HepG2 (cell line): ENCODE data around the gene BBLN. TPM values are rescaled to one million over a fixed set of nuclear protein-coding genes. Genes with fewer than 3 reads are reported as not detected.

ENCODE experiments used
- ATAC-seq: fragments of 200-7000 bp; cut with Tn5 transposase; 3 replicates; pipeline ENCODE4 v1.9.1; 2020; ENCODE audit warnings: mild to moderate bottlenecking, moderate library complexity
- BruUV-seq: library from RNA; stranded (reverse); fragments of 400-500 nt; replicated peaks from 2 replicates; lab custom pipeline; 2021; lab: Mats Ljungman, UMichigan
- CTCF ChIA-PET: fragments of 300-600 bp; formaldehyde crosslinking; extraction: SDS; loops from one replicate; lab custom pipeline; 2021; ENCODE audit warnings: low total read pairs, inconsistent platforms, low intra/inter-chr PET ratio; lab: Yijun Ruan, JAX
- POLR2A ChIA-PET: fragments of 350-600 bp; sonication (Branson Sonifier 250); formaldehyde crosslinking; loops from one replicate; lab custom pipeline; 2020; ENCODE audit warnings: antibody characterized with exemption, inconsistent platforms; lab: Yijun Ruan, JAX
- DNase-seq: peaks from one replicate; pipeline ENCODE4 v3.0.0-alpha.2; 2015; ENCODE audit warnings: low spot score
- FAIRE-seq: peaks from 3 replicates; lab custom pipeline; 2011; peaks lifted over from hg19 to GRCh38; lab: Jason Lieb, UNC
- H2AFZ ChIP-seq: one replicate; pipeline ENCODE4 v1.6.1; 2011; ENCODE audit warnings: low read length, inconsistent platforms
- H3K27ac ChIP-seq: fragments of 300-600 bp; 3 replicates; pipeline ENCODE4 v1.8.0; 2011; ENCODE audit warnings: mixed run types, mild to moderate bottlenecking, mixed read lengths, low read length, inconsistent platforms; ENCODE audit not compliant: insufficient read depth; ENCODE audit errors: extremely low read length
- H3K27me3 ChIP-seq, 2 experiments: fragments of 200-600 bp in 1 of 2; 2 replicates in 1 of 2; 3 replicates in 1 of 2; pipeline versions ENCODE4 v1.6.0 to v1.8.0; 2011; ENCODE audit warnings: low read length in 2 of 2, mild to moderate bottlenecking in 2 of 2, moderate library complexity in 2 of 2, inconsistent platforms in 1 of 2; ENCODE audit not compliant: insufficient read depth in 2 of 2, control insufficient read depth in 1 of 2
- H3K36me3 ChIP-seq, 2 experiments: fragments of 200-600 bp in 1 of 2; replicated peaks in 1 of 2; 2 replicates in 1 of 2; 3 replicates in 1 of 2; pipeline versions ENCODE4 v1.5.1 to v1.8.0; 2011; ENCODE audit warnings: low read length in 2 of 2, inconsistent platforms in 1 of 2; ENCODE audit not compliant: insufficient read depth in 2 of 2, control insufficient read depth in 1 of 2
- H3K4me1 ChIP-seq: 2 replicates; pipeline ENCODE4 v1.5.1; 2012; ENCODE audit warnings: low read length, inconsistent platforms; ENCODE audit not compliant: insufficient read depth
- H3K4me2 ChIP-seq: 2 replicates; pipeline ENCODE4 v1.6.0; 2011; ENCODE audit warnings: low read depth, low read length, inconsistent platforms
- H3K4me3 ChIP-seq, 3 experiments: fragments of 200-600 bp in 1 of 3; sonication (generic), shearing (Covaris generic) in 1 of 3; replicated peaks in 1 of 3; 2 replicates each; pipeline ENCODE4 v1.5.1; 2011 to 2016; ENCODE audit warnings: low read length in 3 of 3, inconsistent platforms in 2 of 3, low read depth in 2 of 3, mild to moderate bottlenecking in 2 of 3, control low read depth in 1 of 3, mixed read lengths in 1 of 3; ENCODE audit not compliant: insufficient read depth in 1 of 3
- H3K79me2 ChIP-seq: one replicate; pipeline ENCODE4 v1.6.1; 2011; ENCODE audit warnings: low read length, inconsistent platforms; ENCODE audit not compliant: insufficient read depth
- H3K9ac ChIP-seq: 2 replicates; pipeline ENCODE4 v1.6.0; 2011; ENCODE audit warnings: mild to moderate bottlenecking, low read depth, low read length, inconsistent platforms; ENCODE audit not compliant: insufficient read depth
- H3K9me3 ChIP-seq: 2 replicates; pipeline ENCODE4 v1.5.1; 2012; ENCODE audit warnings: mild to moderate bottlenecking, low read length
- H4K20me1 ChIP-seq: 2 replicates; pipeline ENCODE4 v1.6.0; 2011; ENCODE audit warnings: inconsistent platforms, mild to moderate bottlenecking, low read length, moderate library complexity; ENCODE audit not compliant: insufficient read depth
- BCL3 ChIP-seq: sonication (generic); formaldehyde crosslinking; IDR thresholded peaks from 2 replicates; pipeline ENCODE4 v1.5.1; 2020; ENCODE audit warnings: mild to moderate bottlenecking, missing genetic modification reagents, moderate library complexity
- CEBPB ChIP-seq: IDR thresholded peaks from 2 replicates; pipeline ENCODE4 v1.6.1; 2011; ENCODE audit warnings: low read depth, low read length, improper control_type of control experiment, borderline replicate concordance
- FOSL2 ChIP-seq: sonication (generic); formaldehyde crosslinking; IDR thresholded peaks from 2 replicates; pipeline ENCODE4 v1.4.0; 2020; ENCODE audit warnings: missing genetic modification reagents
- HDAC2 ChIP-seq: sonication (generic); formaldehyde crosslinking; IDR thresholded peaks from 2 replicates; pipeline ENCODE4 v1.4.0; 2020; ENCODE audit warnings: missing genetic modification reagents
- KLF6 ChIP-seq: IDR thresholded peaks from 2 replicates; pipeline ENCODE4 v1.8.0; 2016; ENCODE audit warnings: missing biosample characterization, missing genetic modification reagents
- SNRNP70 ChIP-seq: fragments of 200-400 bp; formaldehyde crosslinking; IDR thresholded peaks from 2 replicates; pipeline ENCODE4 v1.6.1; 2017; ENCODE audit warnings: mild to moderate bottlenecking, low read depth, low read length, moderate library complexity
- SOX5 ChIP-seq: IDR thresholded peaks from 2 replicates; pipeline ENCODE4 v1.6.1; 2016; ENCODE audit warnings: borderline replicate concordance
- TBP ChIP-seq: sonication (generic); formaldehyde crosslinking; IDR thresholded peaks from 2 replicates; pipeline ENCODE4 v1.5.0; 2020; ENCODE audit warnings: missing genetic modification reagents
- U2AF1 ChIP-seq: fragments of 200-400 bp; formaldehyde crosslinking; optimal IDR thresholded peaks from 2 replicates; pipeline ENCODE3; 2017; ENCODE audit warnings: mild to moderate bottlenecking, low read depth, low read length
- YEATS2 ChIP-seq: sonication (generic); formaldehyde crosslinking; IDR thresholded peaks from 2 replicates; pipeline ENCODE4 v1.4.0; 2020; ENCODE audit warnings: missing genetic modification reagents, borderline replicate concordance
- ZNF124 ChIP-seq: sonication (generic); formaldehyde crosslinking; IDR thresholded peaks from 2 replicates; pipeline ENCODE4 v1.4.0; 2020; ENCODE audit warnings: missing genetic modification reagents
- ZNF335 ChIP-seq: sonication (generic); formaldehyde crosslinking; IDR thresholded peaks from 2 replicates; pipeline ENCODE4 v1.4.0; 2020; ENCODE audit warnings: missing genetic modification reagents
- ZNF543 ChIP-seq: sonication (generic); formaldehyde crosslinking; IDR thresholded peaks from 2 replicates; pipeline ENCODE4 v1.4.0; 2020; ENCODE audit warnings: mild to moderate bottlenecking, missing genetic modification reagents
- ZNF552 ChIP-seq: sonication (generic); formaldehyde crosslinking; IDR thresholded peaks from 2 replicates; pipeline ENCODE4 v1.9.0; 2022; ENCODE audit warnings: missing genetic modification reagents, mild to moderate bottlenecking, borderline replicate concordance
- ZNF607 ChIP-seq: sonication (generic); formaldehyde crosslinking; IDR thresholded peaks from 2 replicates; pipeline ENCODE4 v1.5.1; 2020; ENCODE audit warnings: missing genetic modification reagents, mild to moderate bottlenecking, borderline replicate concordance
- ZNF891 ChIP-seq: sonication (generic); formaldehyde crosslinking; IDR thresholded peaks from 2 replicates; pipeline ENCODE4 v1.5.0; 2020; ENCODE audit warnings: mild to moderate bottlenecking, missing genetic modification reagents
- WGBS: methylation state at CpG from one replicate; pipeline ENCODE4 v1.1.6; 2017; ENCODE audit warnings: low lambda C conversion rate; 5-methylcytosine and 5-hydroxymethylcytosine counted together
- in situ Hi-C: cut with HindIII; loops from 2 replicates; pipeline ENCODE4 v1.10.0; 2017; ENCODE audit warnings: low pct_unique_long_range_greater_than_20kb; ENCODE audit not compliant: extremely low pct_ligation_motif_present
- intact Hi-C: fragments of 100-400 bp; cut with micrococcal nuclease; formaldehyde crosslinking; loops from one replicate; pipeline ENCODE4 v1.10.0; 2022; ENCODE audit not compliant: unreplicated experiment
- polyA plus RNA-seq, 8 experiments: library from polyadenylated mRNA; depleted of rRNA in 3 of 8; stranded (reverse) in 7 of 8; unstranded in 1 of 8; fragments of >200 nt; fragmentation: Illumina TruSeq in 4 of 8; extraction: Trizol in 4 of 8; gene quantifications; 2 replicates each; pipeline versions ENCODE4 v1.2.1 to v1.2.3, GENCODE V29; 2011 to 2016; ENCODE audit warnings: low read depth in 4 of 8, missing spikeins in 1 of 8, mixed read lengths in 1 of 8; ENCODE audit not compliant: insufficient read depth in 1 of 8
- total RNA-seq, 5 experiments: library from RNA; depleted of rRNA; stranded (reverse); fragments of >200 nt; fragmentation: Illumina TruSeq; extraction: Trizol; gene quantifications; 2 replicates each; pipeline ENCODE4 v1.2.3, GENCODE V29; 2016; ENCODE audit warnings: low read depth in 1 of 5

BBLN gene
- total and polyA plus RNA-seq, 2 of the 13 experiments (the other 11 are each of a cell fraction or from before 2014, with no cell fraction given): 27.6 to 33.1 TPM

GRCh38 chr9:128193469-128194096 is 33.5 kb downstream of the BBLN start:
- FAIRE-seq: no peak
- no peak overlapping the region for H3K4me3 ChIP-seq
- intact Hi-C loops (no loop called here), in situ Hi-C loops (no loop called here)
- WGBS: 92% methylated on average over 14 of the region's 14 CpGs
- H3K27me3 ChIP-seq: no peaks in the 10 kb centered on the region
- no peak for ATAC-seq
- H3K9me3 ChIP-seq: no peaks in the 10 kb centered on the region
- H3K36me3 ChIP-seq: peaks cover 2 to 7% of the 10 kb centered on the region in 2 experiments; a peak in 1 of 5 replicates
- ChIA-PET CTCF (no interaction called here), POLR2A (interaction anchor here (1.3 kb wide), 1 partner anchor 121 kb away, joined by 4 read pairs; no protein-coding TSS in a partner anchor)
- H4K20me1 ChIP-seq: no peaks in the 10 kb centered on the region
- no peak overlapping the region for H3K9ac ChIP-seq
- no peak overlapping the region for H3K4me2 ChIP-seq
- no peak for DNase-seq
- BruUV-seq: no TSS peak
- H3K4me1 ChIP-seq: peaks cover 11% of the 10 kb centered on the region
- no peak overlapping the region for H2AFZ ChIP-seq
- H3K79me2 ChIP-seq: peaks cover 9% of the 10 kb centered on the region
- TF ChIP-seq U2AF1 (no peak), BCL3 (no peak), ZNF891 (no peak)
- H3K27ac ChIP-seq: no peak overlapping the region

- Histone ChIP-seq H3K4me3 (peak overlapping the region in 1 of 3 experiments; percentile 77; a peak in 1 of 6 replicates), H3K4me2 (peak overlapping the region; percentile 92), H3K9ac (no peak overlapping the region), H3K27ac (no peak overlapping the region), H3K36me3 (no peaks in the 10 kb centered on the region), H3K79me2 (no peaks in the 10 kb centered on the region), H3K9me3 (no peaks in the 10 kb centered on the region), H3K27me3 (peaks cover 6 to 24% of the 10 kb centered on the region in 2 experiments; a peak in 4 of 5 replicates), H4K20me1 (no peaks in the 10 kb centered on the region), H3K4me1 (peaks cover 43% of the 10 kb centered on the region), H2AFZ (no peak overlapping the region)
- intact Hi-C loops: no loop called here
- DNase-seq (peak; percentile 32), FAIRE-seq (no peak), ATAC-seq (peak; percentile 17; the same call in 1 of the 3 replicates)
- in situ Hi-C loops: no loop called here
- ChIA-PET CTCF (no interaction called here), POLR2A (interaction anchor here (0.6 kb wide), 1 partner anchor 183 kb away, joined by 3 read pairs; no protein-coding TSS in a partner anchor)
- BruUV-seq: no TSS peak
- WGBS: 16% methylated on average over 10 of the region's 13 CpGs
- TF ChIP-seq TBP: no peak
- TF ChIP-seq ZNF543 (CRISPR knock-in tag): no peak
- no peak for TF ChIP-seq ZNF607 (CRISPR knock-in tag)
- no peak for TF ChIP-seq SNRNP70
- 0 out of 2 replicates have a peak, but pooled peaks have one; percentile 14 for TF ChIP-seq YEATS2
- TF ChIP-seq CEBPB: no peak
- no peak for TF ChIP-seq SOX5 (CRISPR knock-in tag)
- TF ChIP-seq ZNF552: no peak
- TF ChIP-seq KLF6 (CRISPR knock-in tag): no peak
- no peak for TF ChIP-seq HDAC2 (CRISPR knock-in tag)
- TF ChIP-seq ZNF335 (CRISPR knock-in tag): no peak
- TF ChIP-seq FOSL2 (CRISPR knock-in tag): peak; percentile 72
- no peak for TF ChIP-seq ZNF124 (CRISPR knock-in tag)
Measured at GRCh38 chr9:128201441-128202369, 41.6 kb downstream of the BBLN start.
